NCI-H345 treated with DMSO at 0.1 percent for 48 hours (cell line): ENCODE results near the gene CDIPT.
A peak's percentile ranks its signal among the peaks of the same experiment; 100 is the strongest.

Experiments
- DNase-seq: peaks from one replicate; lab custom pipeline; 2025; ENCODE audit not compliant: unreplicated experiment; lab: John Stamatoyannopoulos, UW

Gene CDIPT

DNA sequence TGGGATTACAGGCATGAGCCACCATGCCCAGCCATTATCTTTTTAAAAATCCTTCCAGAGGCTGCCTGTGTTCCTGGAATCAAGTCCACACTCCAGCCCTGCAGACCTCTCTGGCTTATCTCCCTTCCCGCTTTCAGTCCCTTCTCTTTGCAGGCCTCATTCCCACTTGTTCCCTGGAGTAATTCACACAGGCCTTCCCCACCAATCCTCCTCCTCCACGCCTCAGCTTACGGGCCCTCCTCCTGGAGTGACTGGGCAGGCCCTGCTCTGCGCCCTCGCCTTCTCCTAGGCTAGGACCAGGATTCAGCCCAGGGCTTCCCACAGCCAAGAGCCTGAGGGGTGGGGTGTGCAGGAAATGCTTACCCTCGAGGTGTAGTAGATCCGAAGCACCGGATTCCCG is 2.8 kb downstream of the CDIPT start:
- DNase-seq = no peak

- no peak for DNase-seq
Observed at GRCh38 chr16:29858974-29859373, 4.1 kb downstream of the CDIPT start.

DNA sequence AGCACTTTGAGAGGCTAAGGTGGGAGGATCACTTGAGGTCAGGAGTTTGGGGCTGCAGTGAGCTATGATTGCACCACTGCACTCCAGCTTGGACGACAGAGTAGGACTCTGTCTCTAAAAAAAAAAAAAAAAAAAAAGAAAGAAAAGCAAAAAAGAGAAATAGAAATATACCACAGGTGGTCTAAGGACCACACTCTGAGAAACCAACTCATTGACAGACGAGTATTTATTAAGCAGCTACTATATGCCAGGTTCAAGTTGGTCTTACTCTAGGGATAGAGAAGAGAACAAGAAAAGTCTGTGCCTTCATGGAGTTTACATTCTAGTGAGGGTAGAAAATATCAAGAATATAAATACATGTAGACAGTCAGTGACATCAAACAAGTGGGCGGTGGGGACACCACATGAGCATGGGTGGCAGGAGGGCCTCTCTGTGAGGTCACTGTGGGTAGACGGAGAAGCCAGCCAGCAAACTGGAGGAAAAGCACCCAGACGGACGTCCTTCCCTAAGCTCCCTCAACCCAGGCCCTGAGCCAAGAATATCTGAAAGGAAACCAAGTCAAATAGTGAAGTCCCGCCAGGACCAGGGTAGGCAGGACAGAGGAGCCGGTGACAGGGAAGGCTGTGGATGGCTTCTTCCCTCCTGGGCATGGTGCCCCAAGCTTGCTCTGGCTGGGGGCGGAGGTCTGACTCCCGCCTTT is 4.7 kb downstream of the CDIPT start:
- DNase-seq = no peak

GRCh38 chr16:29857133-29857760 is 5.8 kb downstream of the CDIPT start:
- no peak for DNase-seq

DNA sequence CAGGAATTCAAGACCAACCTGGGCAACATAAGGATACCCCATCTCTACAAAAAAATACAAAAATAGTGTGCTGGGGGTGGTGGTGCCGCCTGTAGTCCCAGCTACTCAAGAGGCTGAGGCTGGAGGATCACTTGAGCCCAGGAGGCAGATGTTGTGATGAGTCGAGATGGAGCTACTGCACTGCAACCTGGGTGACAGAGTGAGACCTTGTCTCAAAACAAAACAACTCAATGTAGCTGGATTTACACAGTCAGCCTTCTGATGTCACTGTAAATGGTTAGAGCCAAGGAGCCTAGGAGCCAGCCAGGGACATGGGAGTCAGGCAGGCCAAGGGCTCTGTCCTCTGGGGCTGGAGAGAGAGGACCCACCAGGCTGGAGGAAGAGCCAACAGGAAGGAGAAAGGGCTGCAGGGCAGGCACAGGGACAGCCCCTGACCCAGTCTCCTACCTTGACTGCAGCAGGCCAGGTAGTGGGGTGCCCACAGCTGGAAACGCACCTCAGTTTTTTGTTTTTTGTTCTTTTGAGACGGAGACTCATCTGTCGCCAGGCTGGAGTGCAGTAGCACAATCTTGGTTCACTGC is 8.4 kb downstream of the CDIPT start:
- no peak for DNase-seq

- DNase-seq = no peak
Observed at GRCh38 chr16:29852654-29853053, 10.4 kb downstream of the CDIPT start.

- DNase-seq = no peak
Observed at GRCh38 chr16:29850998-29851397, 12.0 kb downstream of the CDIPT start.

DNA sequence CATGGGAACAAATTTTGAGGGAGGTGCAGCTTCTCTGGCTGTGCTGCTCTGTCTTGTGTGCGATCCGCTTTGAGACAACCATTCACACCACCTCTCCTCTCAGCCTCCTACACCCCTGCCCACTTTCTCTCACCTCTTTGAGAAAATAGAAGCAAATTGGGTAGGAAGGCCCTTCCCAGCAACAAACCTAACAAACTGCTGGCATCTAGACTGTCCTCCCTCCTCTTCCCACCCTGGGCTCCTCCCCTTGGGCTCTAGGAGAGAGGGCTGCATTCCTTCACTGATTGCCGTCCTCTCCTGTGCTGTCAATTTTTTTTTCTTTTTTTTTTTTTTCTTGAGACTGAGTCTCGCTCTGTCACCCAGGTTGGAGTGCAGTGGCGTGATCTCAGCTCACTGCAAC is 13.5 kb downstream of the CDIPT start:
- no peak for DNase-seq

- DNase-seq = peak; percentile 53
Observed at GRCh38 chr16:29848420-29849297, 14.4 kb downstream of the CDIPT start.

- DNase-seq = no peak
Observed at GRCh38 chr16:29845656-29846055, 17.4 kb downstream of the CDIPT start.

DNA sequence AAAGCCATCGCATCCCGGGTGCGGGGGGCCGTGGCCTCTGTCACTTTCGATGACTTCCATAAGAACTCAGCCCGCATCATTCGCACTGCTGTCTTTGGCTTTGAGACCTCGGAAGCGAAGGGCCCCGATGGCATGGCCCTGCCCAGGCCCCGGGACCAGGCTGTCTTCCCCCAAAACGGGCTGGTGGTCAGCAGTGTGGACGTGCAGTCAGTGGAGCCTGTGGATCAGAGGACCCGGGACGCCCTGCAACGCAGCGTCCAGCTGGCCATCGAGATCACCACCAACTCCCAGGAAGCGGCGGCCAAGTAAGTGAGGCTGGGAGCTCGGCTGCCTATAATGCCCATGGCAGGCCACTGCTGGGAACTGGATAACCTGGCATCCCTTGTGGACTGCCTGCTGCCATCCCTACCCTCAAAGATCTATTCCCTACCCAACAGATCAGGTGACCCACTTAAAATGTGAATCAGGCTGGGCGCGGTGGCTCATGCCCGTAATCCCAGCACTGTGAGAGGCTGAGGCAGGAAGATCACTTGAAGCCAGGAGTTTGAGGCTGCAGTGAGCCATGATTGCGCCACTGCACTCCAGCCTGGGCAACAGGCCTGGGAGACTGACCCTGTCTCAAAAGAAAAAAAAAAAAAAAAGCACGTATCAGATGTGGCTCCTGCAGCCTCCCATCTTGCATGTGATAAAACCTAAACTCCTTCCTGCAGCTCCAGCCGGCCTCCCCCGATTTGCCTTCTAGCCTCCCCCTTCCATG is 18.3 kb downstream of the CDIPT start:
- no peak for DNase-seq

- no peak for DNase-seq
Observed at GRCh38 chr16:29843931-29844330, 19.1 kb downstream of the CDIPT start.

GRCh38 chr16:29842732-29843346 is 20.2 kb downstream of the CDIPT start:
- no peak for DNase-seq

DNA sequence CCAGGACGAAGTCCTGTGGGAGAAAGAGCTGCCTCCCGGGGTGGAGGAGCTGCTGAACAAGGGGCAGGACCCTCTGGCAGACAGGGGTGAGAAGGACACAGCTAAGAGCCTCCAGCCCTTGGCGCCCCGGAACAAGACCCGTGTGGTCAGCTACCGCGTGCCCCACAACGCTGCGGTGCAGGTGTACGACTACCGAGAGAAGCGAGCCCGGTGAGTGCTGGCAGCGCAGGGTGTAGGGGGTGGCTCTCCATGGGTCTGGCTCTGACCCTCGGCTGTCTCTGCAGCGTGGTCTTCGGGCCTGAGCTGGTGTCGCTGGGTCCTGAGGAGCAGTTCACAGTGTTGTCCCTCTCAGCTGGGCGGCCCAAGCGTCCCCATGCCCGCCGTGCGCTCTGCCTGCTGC is 21.4 kb downstream of the CDIPT start:
- DNase-seq = no peak

DNA sequence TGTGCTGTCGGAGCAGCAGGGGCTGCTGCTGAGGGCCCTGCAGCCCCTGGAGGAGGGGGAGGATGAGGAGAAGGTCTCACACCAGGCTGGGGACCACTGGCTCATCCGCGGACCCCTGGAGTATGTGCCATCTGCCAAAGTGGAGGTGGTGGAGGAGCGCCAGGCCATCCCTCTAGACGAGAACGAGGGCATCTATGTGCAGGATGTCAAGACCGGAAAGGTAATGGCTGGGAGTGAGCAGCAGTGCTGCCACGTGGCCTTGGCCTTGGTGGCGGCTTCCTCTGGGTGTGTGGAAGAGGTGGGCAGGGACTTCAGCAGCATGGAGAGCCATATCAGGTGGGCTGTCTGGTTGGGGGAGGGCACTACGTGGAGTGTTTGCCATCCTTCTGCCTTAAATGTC is 22.8 kb downstream of the CDIPT start:
- DNase-seq = no peak

- no peak for DNase-seq
Observed at GRCh38 chr16:29839822-29840221, 23.2 kb downstream of the CDIPT start.

DNA sequence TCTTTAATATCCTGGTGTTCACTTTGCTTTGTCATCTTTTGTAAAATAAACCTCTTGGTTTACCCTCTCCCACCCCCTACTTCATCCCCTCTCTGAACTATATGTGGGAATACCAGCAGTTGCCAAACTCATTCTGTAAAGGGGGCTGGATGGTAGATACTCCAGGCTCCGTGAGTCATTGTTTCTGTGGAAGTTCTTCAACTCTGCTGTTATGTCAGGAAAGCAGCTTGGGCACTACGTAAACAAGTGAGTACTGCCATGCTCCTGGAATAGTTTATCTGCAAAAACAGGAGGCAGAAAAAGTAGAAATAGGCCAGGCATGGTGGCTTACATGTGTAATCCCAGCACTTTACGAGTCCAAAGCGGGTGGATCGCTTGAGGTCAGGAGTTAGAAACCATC is 25.2 kb downstream of the CDIPT start:
- DNase-seq = no peak

GRCh38 chr16:29836623-29837022 is 26.4 kb downstream of the CDIPT start:
- DNase-seq = no peak

DNA sequence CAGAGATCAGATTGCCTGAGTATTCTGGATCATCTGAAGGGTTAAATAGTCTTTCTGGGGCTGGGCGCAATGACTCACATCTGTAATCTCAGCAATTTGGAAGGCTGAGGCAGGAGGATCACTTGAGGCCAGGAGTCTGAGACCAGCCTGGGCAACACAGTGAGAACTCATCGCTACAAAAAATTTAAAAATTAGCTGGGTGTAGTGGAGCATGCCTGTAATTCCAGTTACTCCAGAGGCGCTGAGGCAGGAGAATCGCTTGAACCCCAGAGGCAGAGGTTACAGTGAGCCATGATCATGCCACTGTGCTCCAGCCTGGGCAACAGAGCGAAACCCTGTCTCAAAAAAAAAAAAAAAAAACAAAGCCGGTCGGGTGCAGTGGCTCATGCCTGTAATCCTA is 27.1 kb downstream of the CDIPT start:
- DNase-seq = no peak

GRCh38 chr16:29834079-29834478 is 28.9 kb downstream of the CDIPT start:
- no peak for DNase-seq
